OCI-LY7 (cell line): ENCODE data around the gene TMEM259. TPM values are rescaled to one million over a fixed set of nuclear protein-coding genes. Genes with fewer than 3 reads are reported as not detected.
"Not testable (repeated sequence)": the region's sequence is repeated elsewhere in the genome, so short reads cannot be mapped to it uniquely, and the experiment has no call there.

Source experiments
- BruUV-seq: library from RNA; stranded (reverse); fragments of 400-500 nt; replicated peaks from 2 replicates; lab custom pipeline; 2021; lab: Mats Ljungman, UMichigan
- CTCF ChIA-PET: fragments of 300-600 bp; sonication (Branson Sonifier 250); formaldehyde crosslinking; loops from one replicate; lab custom pipeline; 2022; ENCODE audit warnings: antibody characterized with exemption; ENCODE audit not compliant: unreplicated experiment; lab: Charles Lee
- POLR2A ChIA-PET: fragments of 300-600 bp; sonication (Branson Sonifier 250); formaldehyde crosslinking; loops from one replicate; lab custom pipeline; 2022; ENCODE audit warnings: antibody characterized with exemption; lab: Charles Lee
- DNase-seq: peaks from one replicate; pipeline ENCODE4 v3.0.0-alpha.2; 2015; ENCODE audit warnings: low spot score
- H2AFZ ChIP-seq: fragments of 200-600 bp; sonication (generic), shearing (Covaris generic); 2 replicates; pipeline ENCODE4 v1.6.1; 2014; ENCODE audit warnings: mild to moderate bottlenecking, antibody characterized with exemption, low read length, moderate library complexity
- H3K27ac ChIP-seq: fragments of 200-600 bp; sonication (generic); 2 replicates; pipeline ENCODE4 v1.5.1; 2014; ENCODE audit warnings: mixed run types, low read depth, mild to moderate bottlenecking, moderate library complexity, low read length, inconsistent platforms; ENCODE audit not compliant: poor library complexity, severe bottlenecking
- H3K36me3 ChIP-seq: fragments of 200-600 bp; sonication (generic); 2 replicates; pipeline ENCODE4 v1.6.1; 2014; ENCODE audit warnings: mild to moderate bottlenecking, antibody characterized with exemption, low read length, moderate library complexity, mixed read lengths; ENCODE audit not compliant: insufficient read depth
- H3K4me1 ChIP-seq: fragments of 200-600 bp; sonication (generic); 2 replicates; pipeline ENCODE4 v1.5.1; 2014; ENCODE audit warnings: mild to moderate bottlenecking, low read length; ENCODE audit not compliant: insufficient read depth, poor library complexity, severe bottlenecking
- H3K4me2 ChIP-seq: fragments of 200-600 bp; sonication (generic); 2 replicates; pipeline ENCODE4 v1.6.1; 2014; ENCODE audit warnings: mild to moderate bottlenecking, low read length
- H3K4me3 ChIP-seq: fragments of 200-600 bp; sonication (generic); 2 replicates; pipeline ENCODE4 v1.5.1; 2014; ENCODE audit warnings: mild to moderate bottlenecking, low read depth, low read length; ENCODE audit not compliant: poor library complexity, severe bottlenecking
- H3K79me2 ChIP-seq: fragments of 200-600 bp; sonication (generic); 2 replicates; pipeline ENCODE4 v1.6.1; 2016; ENCODE audit warnings: low read depth, mild to moderate bottlenecking, low read length, moderate library complexity, mixed read lengths; ENCODE audit not compliant: insufficient read depth
- H3K9me2 ChIP-seq: fragments of 200-600 bp; sonication (generic); 2 replicates; pipeline ENCODE4 v1.6.1; 2016; ENCODE audit warnings: mild to moderate bottlenecking, low read length, mixed read lengths; ENCODE audit not compliant: insufficient read depth
- H3K9me3 ChIP-seq: fragments of 200-600 bp; sonication (generic); 2 replicates; pipeline ENCODE4 v1.6.1; 2014; ENCODE audit warnings: mild to moderate bottlenecking, mixed run types, low read length, mixed read lengths
- H4K20me1 ChIP-seq: fragments of 200-600 bp; sonication (generic); 2 replicates; pipeline ENCODE4 v1.6.1; 2014; ENCODE audit warnings: mild to moderate bottlenecking, antibody characterized with exemption, low read length, moderate library complexity, mixed read lengths; ENCODE audit not compliant: insufficient read depth
- CTCF ChIP-seq: fragments of 200-600 bp; sonication (generic); conservative IDR thresholded peaks from 2 replicates; pipeline ENCODE4 v1.5.1; 2014; ENCODE audit warnings: mild to moderate bottlenecking, antibody characterized with exemption, low read length, moderate library complexity, mixed read lengths
- EZH2phosphoT487 ChIP-seq: fragments of 200-600 bp; sonication (generic); IDR thresholded peaks from 2 replicates; pipeline ENCODE4 v1.6.1; 2018; ENCODE audit warnings: low read depth, borderline replicate concordance, mild to moderate bottlenecking, mixed run types, antibody characterized with exemption, low read length, moderate library complexity, mixed read lengths
- intact Hi-C: fragments of 100-400 bp; cut with micrococcal nuclease; formaldehyde crosslinking; loops from one replicate; pipeline ENCODE4 v1.10.0; 2022; ENCODE audit not compliant: unreplicated experiment
- total RNA-seq, 2 experiments: library from RNA; depleted of rRNA in 1 of 2; stranded (reverse); fragments of >200 nt in 1 of 2; shearing (Covaris generic) in 1 of 2; gene quantifications; 2 replicates each; pipeline ENCODE4 v1.2.3, GENCODE V29; 2014 to 2022

The TMEM259 gene
- total RNA-seq, 2 experiments from 2014 or later: 169 to 195 TPM

DNA sequence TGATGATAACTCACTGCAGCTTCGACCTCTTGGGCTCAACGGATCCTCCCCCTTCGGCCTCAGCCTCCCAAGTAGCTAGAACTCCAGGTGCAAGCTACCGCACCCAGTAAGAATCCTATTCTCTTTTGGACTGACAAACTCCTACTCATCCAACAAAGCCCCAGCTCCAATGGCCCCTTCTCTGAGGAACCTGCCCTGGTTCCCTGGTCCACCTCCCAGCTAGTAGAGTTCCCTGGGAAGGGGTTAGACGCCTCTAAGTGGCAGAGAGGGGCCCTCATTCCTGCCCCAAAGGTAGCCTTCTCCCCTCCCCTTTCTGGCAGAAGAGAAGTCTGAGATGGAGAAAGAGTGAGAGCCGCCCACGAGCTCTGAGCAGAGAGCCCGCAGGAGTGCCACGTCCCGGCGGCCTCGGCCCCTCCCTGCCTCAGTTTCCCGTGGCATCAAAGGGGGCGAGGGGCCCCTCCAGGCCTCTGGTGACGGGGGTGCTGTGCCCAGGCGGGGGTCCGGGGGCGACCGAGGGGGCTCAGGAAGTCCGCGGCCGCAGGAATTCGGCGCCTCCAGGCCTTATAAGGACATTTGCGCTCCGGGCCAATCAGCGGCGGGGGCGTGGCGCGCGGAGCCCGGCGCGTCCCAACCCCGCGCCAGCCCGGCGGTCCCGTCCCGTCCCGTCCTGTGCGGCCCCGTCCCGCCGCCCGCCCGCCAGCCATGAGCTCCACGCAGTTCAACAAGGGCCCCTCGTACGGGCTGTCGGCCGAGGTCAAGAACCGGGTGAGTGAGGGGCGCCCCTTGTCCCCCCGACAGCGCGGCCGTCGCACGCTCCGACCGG, 5.2 kb upstream of the TMEM259 start, which contains the start of gene CNN2:
Gene CNN2, plus strand, starts transcription at position 649 of the 823 bp plus-strand sequence. Its CDS starts 54 bp downstream, at position 703.
- Histone ChIP-seq H3K9me2 (no peaks in the 10 kb centered on the region), H3K36me3 (peaks cover 7% of the 10 kb centered on the region; the same call in 1 of the 2 replicates), H2AFZ (peak within 1 kb of the TSS; percentile 71), H3K27ac (peak within 1 kb of the TSS; percentile 77), H3K4me1 (peaks cover 49% of the 10 kb centered on the region), H4K20me1 (no peaks in the 10 kb centered on the region), H3K4me2 (peak within 1 kb of the TSS; percentile 99), H3K4me3 (peak within 1 kb of the TSS; percentile 88), H3K79me2 (peaks cover 23% of the 10 kb centered on the region), H3K9me3 (no peaks in the 10 kb centered on the region)
- BruUV-seq: no TSS peak
- peak; percentile 76 for DNase-seq
- TF ChIP-seq CTCF (no peak), EZH2phosphoT487 (no peak)
- CTCF ChIA-PET: interaction anchor here (0.5 to 0.6 kb wide), 2 partner anchors 25 to 349 kb away, joined by 3 to 4 read pairs; no protein-coding TSS in a partner anchor
- intact Hi-C loops: loop anchor here (2.0 to 10.0 kb wide), 2 partner anchors 15 to 239 kb away; partner anchors contain the start of genes ABCA7 and CIRBP
- POLR2A ChIA-PET: interaction anchor here (0.7 to 2.7 kb wide), 5 partner anchors 14 to 56 kb away, joined by 3 to 15 read pairs (median 5); partner anchors contain the start of genes ABCA7 and ARHGAP45

- H3K9me2 ChIP-seq, DNase-seq, CTCF ChIA-PET, BruUV-seq, H3K4me3 ChIP-seq, H3K27ac ChIP-seq, H2AFZ ChIP-seq, H3K9me3 ChIP-seq, H4K20me1 ChIP-seq, H3K36me3 ChIP-seq, H3K4me2 ChIP-seq: not testable (repeated sequence)
- Histone ChIP-seq H3K79me2 (peaks cover 27% of the 10 kb centered on the region), H3K4me1 (peaks cover 41% of the 10 kb centered on the region)
- intact Hi-C loops: loop anchor here (10.0 kb wide), 1 partner anchor 240 kb away; the partner anchor contains the start of gene CIRBP
- POLR2A ChIA-PET: interaction anchor here (0.7 kb wide), 1 partner anchor 41 kb away, joined by 3 read pairs; no protein-coding TSS in a partner anchor
Measured at GRCh38 chr19:1025080-1025479, 4.2 kb upstream of the TMEM259 start.

DNA sequence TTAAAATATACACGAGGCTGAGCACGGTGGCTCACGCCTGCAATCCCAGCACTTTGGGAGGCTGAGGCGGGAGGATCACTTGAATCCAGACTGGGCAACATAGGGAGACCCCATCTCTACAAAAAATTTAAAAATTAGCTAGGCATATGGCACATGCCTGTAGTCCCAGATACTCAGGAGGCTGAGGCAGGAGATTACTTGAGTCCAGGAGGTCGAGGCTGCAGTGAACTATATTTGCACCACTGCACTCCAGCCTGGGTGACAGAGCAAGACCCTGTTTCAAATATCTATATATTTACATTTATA, 2.9 kb upstream of the TMEM259 start:
- peaks cover 39% of the 10 kb centered on the region for H3K4me1 ChIP-seq
- H3K27ac ChIP-seq, CTCF ChIA-PET: not testable (repeated sequence)

More for the DNA sequence above, 2.9 kb upstream of the TMEM259 start:
- BruUV-seq, H3K9me2 ChIP-seq, DNase-seq, H3K9me3 ChIP-seq, H4K20me1 ChIP-seq, H3K4me2 ChIP-seq, POLR2A ChIA-PET, H2AFZ ChIP-seq, H3K4me3 ChIP-seq: not testable (repeated sequence)
- Histone ChIP-seq H3K36me3 (peaks cover 15% of the 10 kb centered on the region), H3K79me2 (peaks cover 33% of the 10 kb centered on the region)
- intact Hi-C loops: loop anchor here (5.0 to 10.0 kb wide), 3 partner anchors 78 to 383 kb away; partner anchors contain the start of genes CIRBP, DAZAP1 and GPX4
